ENCODE measurements around the gene THSD7A. TPM values are rescaled to one million over a fixed set of nuclear protein-coding genes. Genes with fewer than 3 reads are reported as not detected.

Gene THSD7A
- total RNA-seq, 1 experiment from 2014 or later, result 4.0 TPM

DNA sequence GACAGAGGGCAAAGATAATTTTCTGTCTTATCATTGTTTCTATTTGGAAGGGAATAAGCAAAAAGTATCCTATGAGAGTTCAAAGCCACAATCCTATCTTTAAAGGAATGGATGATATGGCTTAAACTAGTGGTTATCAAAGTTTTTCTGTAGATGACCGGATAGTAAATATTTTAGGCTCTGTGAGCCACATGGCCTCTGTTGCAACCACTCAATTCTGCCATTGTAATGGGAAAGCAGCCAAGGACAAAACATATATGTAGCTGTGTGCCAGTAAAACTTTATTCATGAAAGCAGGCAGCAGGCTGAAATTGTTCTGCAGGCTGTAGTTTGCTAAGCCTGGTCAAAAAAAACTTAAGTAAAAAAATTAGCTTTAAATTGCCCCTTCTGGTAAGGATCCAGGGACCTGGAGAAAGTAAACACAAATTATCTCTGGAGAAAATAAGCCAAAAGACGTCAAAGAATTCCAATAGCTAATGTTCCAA lies 73.3 kb downstream of the THSD7A start:
- H3K79me2 ChIP-seq (ENCODE audit: low read depth), result no peaks in the 10 kb centered on the region
- H3K27me3 ChIP-seq (ENCODE audit: insufficient read depth, low read depth), result no peaks in the 10 kb centered on the region
- no peaks in the 10 kb centered on the region for H3F3A ChIP-seq (ENCODE audit: insufficient read depth, low read depth)
- no peak overlapping the region for H2AFZ ChIP-seq
- POLR2A ChIA-PET (ENCODE audit: unreplicated experiment), result no interaction called here
- H3K4me2 ChIP-seq, result no peak overlapping the region
- 0 out of 2 replicates have a peak, but pooled peaks cover 6% of the 10 kb centered on the region for H3K9me2 ChIP-seq (ENCODE audit: insufficient read depth)
- no peak overlapping the region for H3K27ac ChIP-seq
- CTCF ChIA-PET, result no interaction called here
- no TSS peak for BruUV-seq (replicated peaks)
- intact Hi-C loops (cut with micrococcal nuclease; ENCODE audit: unreplicated experiment), result no loop called here
- TF ChIP-seq EZH2 (IDR thresholded peaks at IDR 0.05; ENCODE audit: low read depth), result no peak
- TF ChIP-seq, protein P1, sequence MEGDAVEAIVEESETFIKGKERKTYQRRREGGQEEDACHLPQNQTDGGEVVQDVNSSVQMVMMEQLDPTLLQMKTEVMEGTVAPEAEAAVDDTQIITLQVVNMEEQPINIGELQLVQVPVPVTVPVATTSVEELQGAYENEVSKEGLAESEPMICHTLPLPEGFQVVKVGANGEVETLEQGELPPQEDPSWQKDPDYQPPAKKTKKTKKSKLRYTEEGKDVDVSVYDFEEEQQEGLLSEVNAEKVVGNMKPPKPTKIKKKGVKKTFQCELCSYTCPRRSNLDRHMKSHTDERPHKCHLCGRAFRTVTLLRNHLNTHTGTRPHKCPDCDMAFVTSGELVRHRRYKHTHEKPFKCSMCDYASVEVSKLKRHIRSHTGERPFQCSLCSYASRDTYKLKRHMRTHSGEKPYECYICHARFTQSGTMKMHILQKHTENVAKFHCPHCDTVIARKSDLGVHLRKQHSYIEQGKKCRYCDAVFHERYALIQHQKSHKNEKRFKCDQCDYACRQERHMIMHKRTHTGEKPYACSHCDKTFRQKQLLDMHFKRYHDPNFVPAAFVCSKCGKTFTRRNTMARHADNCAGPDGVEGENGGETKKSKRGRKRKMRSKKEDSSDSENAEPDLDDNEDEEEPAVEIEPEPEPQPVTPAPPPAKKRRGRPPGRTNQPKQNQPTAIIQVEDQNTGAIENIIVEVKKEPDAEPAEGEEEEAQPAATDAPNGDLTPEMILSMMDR (conservative IDR thresholded peaks at IDR 0.05), result no peak
- H4K20me1 ChIP-seq (ENCODE audit: insufficient read depth), result no peaks in the 10 kb centered on the region
- H3K4me1 ChIP-seq (replicated peaks; ENCODE audit: insufficient read depth), result no peaks in the 10 kb centered on the region
- DNase-seq, result no peak
- no peaks in the 10 kb centered on the region for H3K36me3 ChIP-seq (ENCODE audit: low read depth)
- H3K4me3 ChIP-seq, result no peak overlapping the region
- H3K9me3 ChIP-seq (ENCODE audit: insufficient read depth, low read depth), result no peaks in the 10 kb centered on the region

DNA sequence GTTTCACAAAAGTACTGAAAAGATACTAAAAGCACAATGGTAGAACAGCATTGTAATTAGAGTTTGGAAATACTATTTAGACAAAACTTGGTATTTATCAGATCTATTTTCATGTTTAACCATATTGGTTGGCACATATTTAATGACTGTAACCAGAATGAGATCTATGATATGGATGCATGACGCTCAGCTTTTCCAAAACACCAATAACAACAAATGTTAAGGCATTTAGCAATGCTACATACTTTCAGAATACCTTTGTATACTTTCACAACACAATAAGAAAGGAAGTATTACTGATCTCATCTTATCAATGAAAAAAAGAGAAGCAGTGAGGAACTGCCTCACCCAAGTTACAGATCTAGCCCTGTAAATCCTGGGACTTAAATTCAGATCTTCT lies 74.8 kb downstream of the THSD7A start:
- H3K27me3 ChIP-seq (ENCODE audit: insufficient read depth, low read depth), result no peaks in the 10 kb centered on the region
- H3K27ac ChIP-seq, result no peak overlapping the region
- TF ChIP-seq EZH2 (IDR thresholded peaks at IDR 0.05; ENCODE audit: low read depth), result no peak
- TF ChIP-seq, protein P1 (conservative IDR thresholded peaks at IDR 0.05), result no peak
- ChIA-PET POLR2A (ENCODE audit: unreplicated experiment) (no interaction called here), CTCF (no interaction called here)
- H3K79me2 ChIP-seq (ENCODE audit: low read depth), result no peaks in the 10 kb centered on the region
- H3F3A ChIP-seq (ENCODE audit: insufficient read depth, low read depth), result no peaks in the 10 kb centered on the region
- H3K4me3 ChIP-seq, result no peak overlapping the region
- no peaks in the 10 kb centered on the region for H3K9me2 ChIP-seq (ENCODE audit: insufficient read depth)
- intact Hi-C loops (cut with micrococcal nuclease; ENCODE audit: unreplicated experiment), result no loop called here
- no peaks in the 10 kb centered on the region for H3K9me3 ChIP-seq (ENCODE audit: insufficient read depth, low read depth)
- no peak overlapping the region for H2AFZ ChIP-seq
- no peak overlapping the region for H3K4me2 ChIP-seq
- H4K20me1 ChIP-seq (ENCODE audit: insufficient read depth), result no peaks in the 10 kb centered on the region
- no TSS peak for BruUV-seq (replicated peaks)
- DNase-seq, result no peak
- no peaks in the 10 kb centered on the region for H3K36me3 ChIP-seq (ENCODE audit: low read depth)
- no peaks in the 10 kb centered on the region for H3K4me1 ChIP-seq (replicated peaks; ENCODE audit: insufficient read depth)

DNA sequence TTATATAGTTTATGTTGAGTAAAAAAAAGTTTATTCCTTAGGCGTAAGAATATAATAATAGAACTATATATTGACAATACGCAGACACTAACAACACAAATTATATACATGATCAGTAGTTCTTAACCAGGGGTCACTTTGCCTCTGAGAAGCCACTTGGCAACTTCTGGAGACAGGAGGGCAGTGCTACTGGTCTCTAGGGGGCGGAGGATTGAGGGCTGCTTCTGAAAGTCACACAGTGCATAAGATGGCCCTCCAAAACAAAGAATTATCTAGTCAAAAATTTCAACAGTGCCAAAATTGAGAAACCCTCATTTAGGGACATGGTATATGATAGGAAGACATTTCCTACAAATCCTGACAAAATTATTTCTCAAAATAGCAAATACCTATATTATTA lies 77.1 kb downstream of the THSD7A start:
- TF ChIP-seq, protein P1 (conservative IDR thresholded peaks at IDR 0.05), result no peak
- no peak for TF ChIP-seq EZH2 (IDR thresholded peaks at IDR 0.05; ENCODE audit: low read depth)
- no peaks in the 10 kb centered on the region for H3K9me3 ChIP-seq (ENCODE audit: insufficient read depth, low read depth)
- CTCF ChIA-PET, result no interaction called here
- H3K27me3 ChIP-seq (ENCODE audit: insufficient read depth, low read depth), result no peaks in the 10 kb centered on the region
- H2AFZ ChIP-seq, result no peak overlapping the region
- H3K4me2 ChIP-seq, result no peak overlapping the region
- H3K79me2 ChIP-seq (ENCODE audit: low read depth), result no peaks in the 10 kb centered on the region
- no peak overlapping the region for H3K4me3 ChIP-seq
- no peak overlapping the region for H3K27ac ChIP-seq
- no peaks in the 10 kb centered on the region for H3F3A ChIP-seq (ENCODE audit: insufficient read depth, low read depth)
- no TSS peak for BruUV-seq (replicated peaks)
- no peaks in the 10 kb centered on the region for H4K20me1 ChIP-seq (ENCODE audit: insufficient read depth)
- DNase-seq, result no peak
- no peaks in the 10 kb centered on the region for H3K9me2 ChIP-seq (ENCODE audit: insufficient read depth)
- H3K4me1 ChIP-seq (replicated peaks; ENCODE audit: insufficient read depth), result no peaks in the 10 kb centered on the region
- POLR2A ChIA-PET (ENCODE audit: unreplicated experiment), result no interaction called here
- intact Hi-C loops (cut with micrococcal nuclease; ENCODE audit: unreplicated experiment), result no loop called here
- no peaks in the 10 kb centered on the region for H3K36me3 ChIP-seq (ENCODE audit: low read depth)
